GM12801 (cell line): ENCODE results near the gene MLKL.

Experiments
- CTCF ChIP-seq: IDR thresholded peaks from one replicate; pipeline ENCODE4 v1.5.1; 2011; ENCODE audit warnings: control low read depth; ENCODE audit not compliant: insufficient read length; ENCODE audit errors: extremely low read depth

MLKL gene

GRCh38 chr16:74713325-74713724 lies 12.7 kb upstream of the MLKL start:
- no peak for TF ChIP-seq CTCF

GRCh38 chr16:74711938-74712337 lies 11.3 kb upstream of the MLKL start:
- TF ChIP-seq CTCF: no peak

GRCh38 chr16:74710401-74710800 lies 9.7 kb upstream of the MLKL start:
- TF ChIP-seq CTCF: no peak

GRCh38 chr16:74709441-74709877 lies 8.8 kb upstream of the MLKL start:
- peak; percentile 8 for TF ChIP-seq CTCF

- no peak for TF ChIP-seq CTCF
Observed at GRCh38 chr16:74700116-74700437, 585 bp downstream of the MLKL start.

GRCh38 chr16:74699666-74700065 lies 996 bp downstream of the MLKL start:
- no peak for TF ChIP-seq CTCF

- TF ChIP-seq CTCF: no peak
Observed at GRCh38 chr16:74698222-74698621, 2.4 kb downstream of the MLKL start.
